Activated T-cell treated with anti-CD3 and anti-CD28 coated beads for 4 hours (primary cell): Measurements from ENCODE around the gene INPP5E.

Source experiments
- DNase-seq: peaks from one replicate; pipeline ENCODE4 v3.0.0-alpha.2; 2020

Gene INPP5E

GRCh38 chr9:136379891-136380290 is 59.8 kb downstream of the INPP5E start:
- no peak for DNase-seq

DNA sequence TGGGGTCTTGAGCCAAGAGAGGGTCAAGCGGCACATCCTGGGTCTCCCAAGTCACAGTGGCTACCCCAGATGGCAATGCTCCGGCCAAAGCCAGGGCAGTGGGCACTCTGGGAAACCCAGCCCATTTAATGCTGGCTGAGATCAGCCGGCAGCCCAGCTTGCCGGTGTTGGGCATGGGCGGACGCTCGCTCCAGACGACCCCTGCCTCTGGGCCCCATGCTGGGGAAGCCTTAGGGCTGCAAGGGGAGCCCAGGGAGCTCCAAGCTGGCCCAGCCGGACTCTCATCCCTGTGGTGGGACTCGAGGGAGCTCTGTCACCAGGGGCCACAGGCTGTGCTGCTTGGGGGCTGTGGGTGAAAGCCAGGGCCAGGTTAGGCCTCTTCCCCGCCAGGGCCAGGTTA is 60.2 kb downstream of the INPP5E start:
- no peak for DNase-seq

- no peak for DNase-seq
These were observed 60.7 kb downstream of the INPP5E start for GRCh38 chr9:136379003-136379287.
